ENCODE data around the gene TBX2.

Gene TBX2

GRCh38 chr17:61390479-61390791 lies 9.2 kb upstream of the TBX2 start:
- H3K27ac ChIP-seq, result peak overlapping the region; percentile 31 to 72
- TF ChIP-seq CTCF (IDR thresholded peaks at IDR 0.05), result no peak

GRCh38 chr17:61391595-61392291 lies 7.9 kb upstream of the TBX2 start:
- peak overlapping the region in 1 of 2 donors; percentile 72 for H3K27ac ChIP-seq
- no peak for TF ChIP-seq CTCF (IDR thresholded peaks at IDR 0.05)
- no peak overlapping the region for H3K4me3 ChIP-seq
- no peak for DNase-seq (ENCODE audit: low spot score)

More at GRCh38 chr17:61390479-61390791, 9.2 kb upstream of the TBX2 start:
- no peak for DNase-seq (ENCODE audit: low spot score)
- no peak overlapping the region for H3K4me3 ChIP-seq

GRCh38 chr17:61392679-61393078 lies 7.0 kb upstream of the TBX2 start:
- no peak for TF ChIP-seq CTCF (IDR thresholded peaks at IDR 0.05)
- Histone ChIP-seq H3K4me3 (no peak overlapping the region), H3K27ac (no peak overlapping the region)
- no peak for DNase-seq (ENCODE audit: low spot score)

GRCh38 chr17:61393550-61393903 lies 6.1 kb upstream of the TBX2 start:
- TF ChIP-seq CTCF (IDR thresholded peaks at IDR 0.05), result no peak

GRCh38 chr17:61393904-61394629 lies 5.6 kb upstream of the TBX2 start:
- no peak for DNase-seq (ENCODE audit: low spot score)
- Histone ChIP-seq H3K4me3 (peak overlapping the region; percentile 13), H3K27ac (peak overlapping the region; percentile 97)
- no peak for TF ChIP-seq CTCF (IDR thresholded peaks at IDR 0.05)

More at GRCh38 chr17:61393550-61393903, 6.1 kb upstream of the TBX2 start:
- H3K4me3 ChIP-seq, result no peak overlapping the region
- peak overlapping the region; percentile 97 for H3K27ac ChIP-seq
- no peak for DNase-seq (ENCODE audit: low spot score)

GRCh38 chr17:61394630-61395408 lies 4.8 kb upstream of the TBX2 start:
- Histone ChIP-seq H3K4me3 (peak overlapping the region; percentile 84), H3K27ac (peak overlapping the region; percentile 97)
- DNase-seq (ENCODE audit: low spot score), result no peak
- no peak for TF ChIP-seq CTCF (IDR thresholded peaks at IDR 0.05)
